ENCODE results near the gene SCN2B. TPM values are rescaled to one million over a fixed set of nuclear protein-coding genes. Genes with fewer than 3 reads are reported as not detected.

The SCN2B gene
- total and polyA plus RNA-seq, 2 of the 13 experiments (the other 11 are each of a cell fraction or from before 2014, with no cell fraction given): 0.01 to 0.02 TPM

- no peak for TF ChIP-seq ATF5 (CRISPR knock-in tag; IDR thresholded peaks at IDR 0.05; ENCODE audit: low read depth)
Observed at GRCh38 chr11:118117790-118118601, 58.4 kb downstream of the SCN2B start (continued).

GRCh38 chr11:118115048-118115447, 61.4 kb downstream of the SCN2B start:
- H3K9me3 ChIP-seq (ENCODE audit: low read length): no peaks in the 10 kb centered on the region
- no peaks in the 10 kb centered on the region for H3K36me3 ChIP-seq (replicated peaks in 1 of 2; ENCODE audit: control insufficient read depth in 1 of 2, insufficient read depth in 2 of 2, low read length in 2 of 2)
- H3K4me3 ChIP-seq (replicated peaks in 1 of 3; ENCODE audit: insufficient read depth in 1 of 3, low read depth in 2 of 3, low read length in 3 of 3): no peak overlapping the region
- ChIA-PET POLR2A (no interaction called here), CTCF (ENCODE audit: low intra/inter-chr PET ratio, low total read pairs) (no interaction called here)
- DNase-seq (ENCODE audit: low spot score) (no peak), ATAC-seq (no peak), FAIRE-seq (no peak)
- intact Hi-C loops (cut with micrococcal nuclease; ENCODE audit: unreplicated experiment): no loop called here
- no peak overlapping the region for H3K27ac ChIP-seq (ENCODE audit: extremely low read length, insufficient read depth, low read length)
- no TSS peak for BruUV-seq (replicated peaks)
- TF ChIP-seq ADNP (CRISPR knock-in tag; IDR thresholded peaks at IDR 0.05) (no peak), KLF12 (CRISPR knock-in tag; IDR thresholded peaks at IDR 0.05; ENCODE audit: borderline replicate concordance) (no peak), KLF11 (CRISPR knock-in tag; IDR thresholded peaks at IDR 0.05) (no peak), ZNF891 (CRISPR knock-in tag; IDR thresholded peaks at IDR 0.05) (no peak), SUZ12 (IDR thresholded peaks at IDR 0.05; ENCODE audit: low read depth, low read length) (no peak), ZNF883 (CRISPR knock-in tag; IDR thresholded peaks at IDR 0.05; ENCODE audit: not compliant biosample characterization) (no peak), FOXP4 (CRISPR knock-in tag; IDR thresholded peaks at IDR 0.05) (no peak), PRDM10 (CRISPR knock-in tag; IDR thresholded peaks at IDR 0.05; ENCODE audit: low read depth) (no peak), ZFP36L2 (CRISPR knock-in tag; IDR thresholded peaks at IDR 0.05) (no peak)
- no peak overlapping the region for H3K9ac ChIP-seq (ENCODE audit: insufficient read depth, low read depth, low read length)
- no peak overlapping the region for H3K4me2 ChIP-seq (ENCODE audit: low read depth, low read length)
- H3K27me3 ChIP-seq (ENCODE audit: control insufficient read depth in 1 of 2, insufficient read depth in 2 of 2, low read length in 2 of 2): peaks cover 0 to 9% of the 10 kb centered on the region in 2 experiments; a peak in 3 of 5 replicates
- no peak overlapping the region for H2AFZ ChIP-seq (ENCODE audit: low read length)
- H4K20me1 ChIP-seq (ENCODE audit: insufficient read depth, low read length): no peaks in the 10 kb centered on the region
- H3K79me2 ChIP-seq (ENCODE audit: insufficient read depth, low read length): no peaks in the 10 kb centered on the region
- in situ Hi-C loops (cut with HindIII; ENCODE audit: extremely low pct_ligation_motif_present, low pct_unique_long_range_greater_than_20kb): no loop called here
- WGBS (ENCODE audit: low lambda C conversion rate): 57% methylated on average over 7 of the region's 7 CpGs
- H3K4me1 ChIP-seq (ENCODE audit: insufficient read depth, low read length): peaks cover 10% of the 10 kb centered on the region
